Stomach (tissue), 9 donors: ENCODE data around the gene RGS10. TPM values are rescaled to one million over a fixed set of nuclear protein-coding genes. Genes with fewer than 3 reads are reported as not detected.

Experiments
- DNase-seq, 2 donors: peaks; one replicate each; pipeline versions ENCODE4 v3.0.0 to v3.0.0-alpha.2; 2013 to 2019
- H3K27ac ChIP-seq, 5 donors: fragments of 200-600 bp in 4 of 5; sonication (generic) in 4 of 5; one replicate each; pipeline ENCODE4 v1.5.1; 2013 to 2019; ENCODE audit warnings: mild to moderate bottlenecking in 1 of 5, moderate library complexity in 1 of 5
- H3K27me3 ChIP-seq, 3 donors: fragments of 200-600 bp; sonication (generic); one replicate each; pipeline ENCODE4 v1.5.1; 2017 to 2019; ENCODE audit warnings: mixed run types in 1 of 3
- H3K36me3 ChIP-seq, 4 donors: fragments of 200-600 bp; sonication (generic); 1 replicate in 3 of 4; 2 replicates in 1 of 4; pipeline ENCODE4 v1.5.1; 2016 to 2019
- H3K4me1 ChIP-seq, 4 donors: fragments of 200-600 bp; sonication (generic); one replicate each; pipeline ENCODE4 v1.5.1; 2016 to 2019
- H3K4me3 ChIP-seq, 4 donors: fragments of 200-600 bp; sonication (generic) in 3 of 4; one replicate each; pipeline ENCODE4 v1.5.1; 2016 to 2019; ENCODE audit warnings: mild to moderate bottlenecking in 1 of 4
- H3K9me3 ChIP-seq, 4 donors: fragments of 200-600 bp; sonication (generic); one replicate each; pipeline ENCODE4 v1.5.1; 2016 to 2019
- CTCF ChIP-seq, 7 experiments: fragments of 450-650 bp in 4 of 7; fragments of 200-600 bp in 3 of 7; sonication (generic) in 3 of 7; IDR thresholded peaks; one replicate each; pipeline ENCODE4 v1.5.1; 2016 to 2019; ENCODE audit warnings: antibody characterized with exemption in 7 of 7, control low read depth in 2 of 7, mild to moderate bottlenecking in 1 of 7
- EP300 ChIP-seq: sonication (generic); formaldehyde crosslinking; IDR thresholded peaks from one replicate; pipeline ENCODE4 v1.6.1; 2017; ENCODE audit warnings: antibody characterized with exemption
- POLR2A ChIP-seq, 4 donors: fragments of 450-650 bp; IDR thresholded peaks; one replicate each; pipeline ENCODE4 v1.6.1; 2016; ENCODE audit warnings: antibody characterized with exemption in 4 of 4, control low read depth in 2 of 4, mild to moderate bottlenecking in 1 of 4, moderate library complexity in 1 of 4
- POLR2AphosphoS5 ChIP-seq, 3 donors: sonication (generic); formaldehyde crosslinking; IDR thresholded peaks; one replicate each; pipeline ENCODE4 v1.6.1; 2016; ENCODE audit warnings: antibody characterized with exemption in 3 of 3
- WGBS, 5 donors: extraction: QIAGEN DNeasy Blood & Tissue Kit in 3 of 5; methylation state at CpG; one replicate each; pipeline versions ENCODE4 v1.1.5 to v1.1.7; 2013 to 2018; 5-methylcytosine and 5-hydroxymethylcytosine counted together
- intact Hi-C: fragments of 100-400 bp; cut with DNase I; formaldehyde crosslinking; loops from one replicate; pipeline ENCODE4 v1.15.1; 2023; ENCODE audit warnings: low total_unique reads
- polyA plus RNA-seq, 3 donors: library from polyadenylated mRNA; stranded (reverse); fragments of 200-250 nt; gene quantifications; one replicate each; pipeline ENCODE4 v1.2.3, GENCODE V29; 2013
- total RNA-seq, 5 donors: library from RNA; depleted of rRNA; stranded (reverse); fragments of >200 nt; gene quantifications; one replicate each; pipeline versions ENCODE4 v1.1.0 to v1.2.3, GENCODE V29; 2014 to 2016
- donor health status: healthy with polysubstance abuse.
- donor health status: Bipolar disorder and iron deficiency.
- donor health status: healthy.

The RGS10 gene
- total and polyA plus RNA-seq, 8 donors, result 12.3 to 177 (median 47.7) TPM; not detected in 1

GRCh38 chr10:119526621-119527592, 15.6 kb downstream of the RGS10 start:
- no peaks in the 10 kb centered on the region for H3K27me3 ChIP-seq
- peak in 1 of 2 donors; percentile 37 for DNase-seq
- peaks cover 0 to 35% (median 28%) of the 10 kb centered on the region in 4 donors for H3K36me3 ChIP-seq
- no peak overlapping the region for H3K27ac ChIP-seq
- intact Hi-C loops, result no loop called here
- H3K9me3 ChIP-seq, result no peaks in the 10 kb centered on the region
- H3K4me1 ChIP-seq, result peaks cover 4 to 47% (median 18%) of the 10 kb centered on the region in 4 donors
- WGBS, 5 donors, result 72 to 78% (median 76%) methylated on average over 17 to 18 of the region's 18 CpGs
- TF ChIP-seq EP300, result no peak
- peak in 1 of 7 experiments; percentile 12 for TF ChIP-seq CTCF (IDR thresholded peaks at IDR 0.05)
- H3K4me3 ChIP-seq, result no peak overlapping the region

GRCh38 chr10:119526149-119526548, 16.4 kb downstream of the RGS10 start:
- peaks cover 0 to 35% (median 28%) of the 10 kb centered on the region in 4 donors for H3K36me3 ChIP-seq
- no peaks in the 10 kb centered on the region for H3K27me3 ChIP-seq
- no peak overlapping the region for H3K27ac ChIP-seq
- H3K9me3 ChIP-seq, result no peaks in the 10 kb centered on the region
- H3K4me3 ChIP-seq, result no peak overlapping the region
- intact Hi-C loops, result no loop called here
- DNase-seq, result no peak
- TF ChIP-seq EP300, result no peak
- H3K4me1 ChIP-seq, result peaks cover 4 to 40% (median 14%) of the 10 kb centered on the region in 4 donors
- 76 to 86% (median 79%) methylated on average over 1 of the region's 1 CpG for WGBS, 5 donors

GRCh38 chr10:119525116-119525515, 17.4 kb downstream of the RGS10 start:
- TF ChIP-seq POLR2A (IDR thresholded peaks at IDR 0.05) (no peak), CTCF (IDR thresholded peaks at IDR 0.05) (no peak), POLR2AphosphoS5 (IDR thresholded peaks at IDR 0.05) (no peak), EP300 (no peak)
- WGBS, 5 donors, result 92 to 96% (median 93%) methylated on average over 5 of the region's 5 CpGs
- Histone ChIP-seq H3K27ac (no peak overlapping the region), H3K36me3 (peaks cover 0 to 35% (median 30%) of the 10 kb centered on the region in 4 donors), H3K4me3 (no peak overlapping the region), H3K9me3 (no peaks in the 10 kb centered on the region), H3K4me1 (peaks cover 0 to 30% (median 9%) of the 10 kb centered on the region in 4 donors), H3K27me3 (no peaks in the 10 kb centered on the region)
- intact Hi-C loops, result no loop called here
- DNase-seq, result no peak

- DNase-seq, result no peak
- Histone ChIP-seq H3K9me3 (no peaks in the 10 kb centered on the region), H3K27me3 (no peaks in the 10 kb centered on the region), H3K27ac (no peak overlapping the region), H3K4me1 (peaks cover 0 to 26% (median 9%) of the 10 kb centered on the region in 4 donors), H3K4me3 (no peak overlapping the region), H3K36me3 (peaks cover 0 to 35% (median 30%) of the 10 kb centered on the region in 4 donors)
- TF ChIP-seq POLR2AphosphoS5 (IDR thresholded peaks at IDR 0.05), result no peak
- no peak for TF ChIP-seq POLR2A (IDR thresholded peaks at IDR 0.05)
- TF ChIP-seq EP300, result no peak
- no peak for TF ChIP-seq CTCF (IDR thresholded peaks at IDR 0.05)
- intact Hi-C loops, result no loop called here
- WGBS, 5 donors, result 89 to 98% (median 95%) methylated on average over 13 of the region's 13 CpGs
These were observed 17.8 kb downstream of the RGS10 start for GRCh38 chr10:119524720-119525070.
